Measurements from ENCODE around the gene ATN1. TPM values are rescaled to one million over a fixed set of nuclear protein-coding genes. Genes with fewer than 3 reads are reported as not detected.

Gene ATN1
- total and polyA plus RNA-seq, 2 of the 8 experiments (the other 6 are each of a cell fraction or from before 2014, with no cell fraction given) = 20.6 to 73.4 TPM

DNA sequence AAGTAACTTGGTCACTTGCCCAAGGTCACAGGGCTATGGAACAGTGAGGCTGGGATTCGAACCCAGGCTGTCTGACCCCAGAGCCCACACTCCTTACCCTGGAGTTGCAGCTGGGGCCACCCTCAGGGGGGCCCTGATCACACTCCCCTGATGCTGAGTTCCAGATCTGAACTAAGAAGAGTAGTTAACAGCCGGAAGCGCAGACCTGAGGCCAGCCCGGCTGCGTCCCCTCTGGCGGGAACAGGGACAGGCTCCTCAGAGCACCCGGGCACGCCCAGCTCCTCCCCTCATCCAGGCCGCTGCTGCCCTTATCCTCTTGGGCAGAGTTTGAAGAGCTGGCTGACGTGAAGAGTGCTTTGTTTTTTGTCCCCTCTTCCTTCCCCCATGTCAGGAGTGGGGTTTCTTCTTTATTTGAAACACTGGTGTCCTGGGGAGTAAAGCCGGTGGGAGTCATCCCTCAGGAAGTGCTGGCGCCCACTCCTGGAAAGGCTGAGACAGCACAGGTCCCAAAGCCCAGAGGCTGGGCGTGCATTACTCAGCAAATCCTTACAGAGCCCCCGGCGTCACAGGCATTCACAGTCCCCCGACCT is 34.0 kb downstream of the ATN1 start (continued):
- TF ChIP-seq TAF7 (optimal IDR thresholded peaks at IDR 0.05; ENCODE audit: borderline replicate concordance, low read depth, low read length) = no peak
- TF ChIP-seq RNF2 (IDR thresholded peaks at IDR 0.05; ENCODE audit: borderline replicate concordance, low read depth, low read length, missing control alignments, poor library complexity, severe bottlenecking) = no peak
- TF ChIP-seq BCL11A (IDR thresholded peaks at IDR 0.05; ENCODE audit: low read depth in 2 of 2, low read length in 2 of 2) = no peak
- TF ChIP-seq, protein P1, sequence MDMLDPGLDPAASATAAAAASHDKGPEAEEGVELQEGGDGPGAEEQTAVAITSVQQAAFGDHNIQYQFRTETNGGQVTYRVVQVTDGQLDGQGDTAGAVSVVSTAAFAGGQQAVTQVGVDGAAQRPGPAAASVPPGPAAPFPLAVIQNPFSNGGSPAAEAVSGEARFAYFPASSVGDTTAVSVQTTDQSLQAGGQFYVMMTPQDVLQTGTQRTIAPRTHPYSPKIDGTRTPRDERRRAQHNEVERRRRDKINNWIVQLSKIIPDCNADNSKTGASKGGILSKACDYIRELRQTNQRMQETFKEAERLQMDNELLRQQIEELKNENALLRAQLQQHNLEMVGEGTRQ (IDR thresholded peaks at IDR 0.05; ENCODE audit: low read length) = no peak
- peak; percentile 95 for TF ChIP-seq MAFK (IDR thresholded peaks at IDR 0.05; ENCODE audit: low read depth, low read length)
- TF ChIP-seq NRF1 (IDR thresholded peaks at IDR 0.05; ENCODE audit: low read depth, low read length) = no peak
- TF ChIP-seq SP2 (IDR thresholded peaks at IDR 0.05; ENCODE audit: low read length) = no peak
- TF ChIP-seq TAF1 (IDR thresholded peaks at IDR 0.05; ENCODE audit: low read depth, low read length) = peak; percentile 37; the same call in 1 of the 2 replicates
- no peak for TF ChIP-seq RXRA (IDR thresholded peaks at IDR 0.05; ENCODE audit: insufficient read depth, low read depth, low read length)
- no peak; a peak in 1 of 4 replicates for TF ChIP-seq SIN3A (conservative IDR thresholded peaks at IDR 0.05 in 1 of 2, IDR thresholded peaks at IDR 0.05 in 1 of 2; ENCODE audit: low read depth in 1 of 2, low read length in 2 of 2)
- no peak for TF ChIP-seq SIX5 (IDR thresholded peaks at IDR 0.05; ENCODE audit: low read depth, low read length)
- TF ChIP-seq PHF8 (conservative IDR thresholded peaks at IDR 0.05; ENCODE audit: low read depth, low read length) = no peak
- TF ChIP-seq, protein P2, sequence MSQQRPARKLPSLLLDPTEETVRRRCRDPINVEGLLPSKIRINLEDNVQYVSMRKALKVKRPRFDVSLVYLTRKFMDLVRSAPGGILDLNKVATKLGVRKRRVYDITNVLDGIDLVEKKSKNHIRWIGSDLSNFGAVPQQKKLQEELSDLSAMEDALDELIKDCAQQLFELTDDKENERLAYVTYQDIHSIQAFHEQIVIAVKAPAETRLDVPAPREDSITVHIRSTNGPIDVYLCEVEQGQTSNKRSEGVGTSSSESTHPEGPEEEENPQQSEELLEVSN (IDR thresholded peaks at IDR 0.05) = 0 out of 2 replicates have a peak, but pooled peaks have one; percentile 32
- TF ChIP-seq CHD2 (IDR thresholded peaks at IDR 0.05; ENCODE audit: low read length) = no peak
- no peak for TF ChIP-seq SUZ12 (IDR thresholded peaks at IDR 0.05; ENCODE audit: low read length)
- no peak for TF ChIP-seq KDM5A (IDR thresholded peaks at IDR 0.05; ENCODE audit: low read length)
- TF ChIP-seq KDM1A (IDR thresholded peaks at IDR 0.05; ENCODE audit: borderline replicate concordance, low read length) = peak; percentile 44; the same call in 1 of the 2 replicates
- TF ChIP-seq SP1 (IDR thresholded peaks at IDR 0.05; ENCODE audit: low read depth, low read length) = no peak
- peak; percentile 11; the same call in 1 of the 2 replicates for TF ChIP-seq YY1 (IDR thresholded peaks at IDR 0.05; ENCODE audit: low read depth, low read length)
- TF ChIP-seq RBBP5 (IDR thresholded peaks at IDR 0.05; ENCODE audit: borderline replicate concordance, low read depth, low read length) = no peak
- TF ChIP-seq FOSL1 (IDR thresholded peaks at IDR 0.05; ENCODE audit: insufficient read depth, low read depth, low read length) = no peak
- TF ChIP-seq EZH2 (IDR thresholded peaks at IDR 0.05; ENCODE audit: low read depth, low read length, severe bottlenecking) = no peak
- no peak for TF ChIP-seq RFX5 (IDR thresholded peaks at IDR 0.05; ENCODE audit: borderline replicate concordance, low read depth, low read length)

Measured in H1 (cell line).